Measurements from ENCODE around the gene VSTM2L.
A peak's percentile ranks its signal among the peaks of the same experiment; 100 is the strongest.

The VSTM2L gene

GRCh38 chr20:37986873-37987601 lies 84.1 kb downstream of the VSTM2L start:
- DNase-seq (ENCODE audit: low read depth in 3 of 3, low spot score in 1 of 3) = no peak

DNA sequence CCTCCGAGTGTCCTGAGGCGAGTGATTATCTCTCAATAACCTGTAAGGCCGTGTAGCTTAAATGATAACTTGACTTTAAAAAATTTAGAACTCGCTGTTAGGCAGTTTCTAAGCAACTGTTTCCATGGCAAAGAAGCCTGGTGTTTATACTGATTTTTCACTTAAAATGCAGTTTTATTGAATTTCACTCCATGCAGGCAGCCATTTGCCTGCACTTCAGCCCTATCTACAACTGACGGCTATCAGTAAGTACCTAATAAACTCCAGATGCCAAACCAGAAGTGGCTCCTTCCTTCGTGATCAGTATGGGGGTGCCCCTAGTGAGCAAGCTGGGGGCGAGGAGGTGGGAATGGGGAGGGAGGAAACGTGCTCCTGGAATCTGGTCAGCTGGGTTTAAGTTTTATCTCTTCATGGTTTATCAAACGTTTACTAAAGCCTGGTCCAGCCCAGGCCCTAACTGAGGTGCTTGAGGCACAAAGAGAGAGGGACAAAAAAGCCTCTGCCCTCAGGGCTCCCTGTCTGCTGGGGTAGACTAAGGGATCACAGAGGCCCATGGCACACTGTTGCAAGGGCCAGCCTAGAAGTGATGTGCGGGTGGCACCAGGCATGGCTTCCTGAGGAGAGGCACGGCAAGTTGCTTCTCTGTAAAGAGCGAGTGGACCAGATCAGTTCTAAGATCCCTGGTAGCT lies 84.8 kb downstream of the VSTM2L start:
- no peak for DNase-seq (ENCODE audit: low read depth in 3 of 3, low spot score in 1 of 3)

GRCh38 chr20:37988306-37988954 lies 85.5 kb downstream of the VSTM2L start:
- no peak for DNase-seq (ENCODE audit: low read depth in 3 of 3, low spot score in 1 of 3)

DNA sequence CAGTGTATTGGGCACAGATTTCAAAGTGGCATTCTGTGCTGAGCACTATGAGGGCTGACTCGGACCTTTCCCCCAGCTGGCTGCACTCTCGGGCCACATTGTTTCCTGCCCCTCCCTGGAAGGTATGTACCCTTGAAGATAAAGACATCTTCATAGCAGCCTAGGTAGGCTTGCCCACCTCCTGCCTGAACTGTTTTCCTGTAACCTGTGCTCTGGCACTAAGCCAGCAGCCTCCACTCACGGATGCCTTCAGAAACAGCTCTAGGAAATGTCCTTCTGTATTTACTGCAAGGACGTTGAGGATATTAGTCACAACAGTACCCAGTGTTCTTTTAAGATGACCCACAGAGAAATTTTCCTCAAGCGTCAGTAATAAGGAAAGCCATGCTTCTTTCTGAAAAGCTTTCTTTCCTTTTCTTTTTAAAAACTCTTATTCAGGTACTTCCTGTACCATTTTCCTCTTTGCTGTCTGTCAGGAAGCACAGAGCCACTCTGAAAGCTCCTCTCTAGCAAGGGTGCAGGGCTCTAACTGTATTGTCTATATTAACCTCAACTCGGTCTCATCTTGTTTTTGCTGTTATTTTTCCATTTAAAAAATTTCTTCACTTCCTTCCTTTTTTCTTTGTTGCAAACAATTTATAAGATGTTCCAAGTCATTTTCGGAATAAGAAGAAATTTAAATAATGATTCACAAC lies 86.8 kb downstream of the VSTM2L start:
- DNase-seq (ENCODE audit: low read depth in 3 of 3, low spot score in 1 of 3) = no peak

GRCh38 chr20:37990571-37991151 lies 87.7 kb downstream of the VSTM2L start:
- DNase-seq (ENCODE audit: low read depth in 3 of 3, low spot score in 1 of 3) = peak in 1 of 3 donors; percentile 5

DNA sequence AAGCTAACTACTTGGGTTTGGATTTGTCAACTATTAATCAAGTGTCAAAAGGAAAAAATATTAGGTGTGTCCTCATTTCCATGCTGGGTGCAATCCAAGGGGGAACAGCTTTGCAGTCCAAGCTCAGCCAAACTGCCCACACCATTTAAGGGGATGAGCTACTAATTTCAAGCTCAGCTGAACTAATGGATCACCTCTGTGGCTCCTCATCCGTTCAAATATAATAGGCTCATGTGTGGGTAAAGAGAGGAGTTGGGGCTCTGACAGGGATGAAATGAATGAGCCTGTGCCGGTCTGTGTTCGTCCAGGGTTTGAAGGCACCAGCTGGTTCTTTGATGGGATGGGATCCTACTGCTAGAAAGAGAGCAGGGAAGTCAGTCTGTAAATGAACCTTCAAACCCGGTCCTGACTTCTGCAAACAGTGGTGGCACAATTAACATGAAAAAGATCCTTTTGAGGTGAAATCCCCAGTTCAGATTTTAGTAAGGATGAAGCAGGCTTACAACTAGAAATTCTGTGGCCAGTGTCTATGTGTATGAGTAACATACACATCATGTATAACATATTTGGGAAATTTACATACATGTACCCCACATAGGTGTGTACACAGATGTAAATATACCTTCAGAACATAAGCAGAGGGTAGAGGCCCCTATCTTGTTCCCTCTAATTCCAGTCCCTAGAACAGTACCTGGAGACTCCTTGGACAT lies 88.4 kb downstream of the VSTM2L start:
- no peak for DNase-seq (ENCODE audit: low read depth in 3 of 3, low spot score in 1 of 3)

GRCh38 chr20:37991908-37992307 lies 89.0 kb downstream of the VSTM2L start:
- DNase-seq (ENCODE audit: low read depth in 3 of 3, low spot score in 1 of 3) = no peak

- DNase-seq (ENCODE audit: low read depth in 3 of 3, low spot score in 1 of 3) = no peak
These were observed 90.0 kb downstream of the VSTM2L start for GRCh38 chr20:37992802-37993409.

GRCh38 chr20:37994512-37994911 lies 91.6 kb downstream of the VSTM2L start:
- DNase-seq (ENCODE audit: low read depth in 3 of 3, low spot score in 1 of 3) = no peak
